NCI-H345 treated with DMSO at 0.1 percent for 48 hours (cell line): Measurements from ENCODE around the gene FZD4.

Experiments used
- DNase-seq: peaks from one replicate; lab custom pipeline; 2025; ENCODE audit not compliant: unreplicated experiment; lab: John Stamatoyannopoulos, UW

The FZD4 gene

GRCh38 chr11:86914865-86915519 is 40.2 kb downstream of the FZD4 start:
- no peak for DNase-seq

- no peak for DNase-seq
These were observed 43.0 kb downstream of the FZD4 start for GRCh38 chr11:86912238-86912637.

- DNase-seq = no peak
These were observed 44.6 kb downstream of the FZD4 start for GRCh38 chr11:86910592-86910991.

GRCh38 chr11:86906198-86906597 is 49.0 kb downstream of the FZD4 start:
- DNase-seq = no peak

- no peak for DNase-seq
These were observed 49.9 kb downstream of the FZD4 start for GRCh38 chr11:86905252-86905651.

- DNase-seq = no peak
These were observed 51.2 kb downstream of the FZD4 start for GRCh38 chr11:86904001-86904400.

GRCh38 chr11:86902345-86902744 is 52.9 kb downstream of the FZD4 start:
- no peak for DNase-seq

GRCh38 chr11:86901599-86901998 is 53.6 kb downstream of the FZD4 start:
- DNase-seq = no peak

GRCh38 chr11:86900162-86900561 is 55.0 kb downstream of the FZD4 start:
- DNase-seq = no peak

- no peak for DNase-seq
These were observed 56.5 kb downstream of the FZD4 start for GRCh38 chr11:86898689-86899088.

GRCh38 chr11:86896441-86896841 is 58.8 kb downstream of the FZD4 start:
- no peak for DNase-seq
